ENCODE results near the gene GRIK4.

GRIK4 gene

DNA sequence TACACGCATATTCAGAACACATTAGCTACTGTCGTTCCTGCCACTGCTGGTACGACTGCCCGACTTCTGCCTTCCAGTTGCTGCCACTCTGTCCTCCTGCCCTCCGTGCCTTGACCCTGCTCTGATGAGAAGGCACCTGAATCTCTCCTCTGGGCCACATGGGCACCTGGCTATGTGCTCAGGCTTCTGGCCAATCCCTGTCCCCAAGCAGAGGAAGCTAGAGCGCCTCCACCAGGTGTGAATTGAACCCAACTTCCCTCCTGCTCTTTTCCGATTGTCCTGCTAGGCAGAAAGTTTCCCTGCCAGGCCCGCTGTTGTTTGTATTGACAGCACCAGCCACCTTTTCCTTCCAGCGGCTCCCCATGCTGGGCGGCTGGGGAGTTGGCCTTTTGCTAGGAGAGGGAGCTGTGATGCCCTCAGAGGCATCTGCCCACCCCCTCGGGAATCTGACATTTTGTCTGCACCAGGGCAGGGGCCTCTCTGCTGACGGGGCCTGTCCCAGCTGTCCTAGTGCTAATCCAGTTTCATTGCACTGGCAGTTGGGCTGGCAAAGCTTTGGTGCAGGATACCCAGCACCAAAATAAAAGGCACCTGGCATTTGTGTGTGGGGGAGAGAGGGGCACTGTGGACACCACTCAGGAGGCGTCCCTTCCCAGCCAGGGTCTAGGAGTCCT lies 118.0 kb downstream of the GRIK4 start:
- TF ChIP-seq EZH2phosphoT487 (IDR thresholded peaks at IDR 0.05; ENCODE audit: borderline replicate concordance), result no peak
- TF ChIP-seq, protein P1, sequence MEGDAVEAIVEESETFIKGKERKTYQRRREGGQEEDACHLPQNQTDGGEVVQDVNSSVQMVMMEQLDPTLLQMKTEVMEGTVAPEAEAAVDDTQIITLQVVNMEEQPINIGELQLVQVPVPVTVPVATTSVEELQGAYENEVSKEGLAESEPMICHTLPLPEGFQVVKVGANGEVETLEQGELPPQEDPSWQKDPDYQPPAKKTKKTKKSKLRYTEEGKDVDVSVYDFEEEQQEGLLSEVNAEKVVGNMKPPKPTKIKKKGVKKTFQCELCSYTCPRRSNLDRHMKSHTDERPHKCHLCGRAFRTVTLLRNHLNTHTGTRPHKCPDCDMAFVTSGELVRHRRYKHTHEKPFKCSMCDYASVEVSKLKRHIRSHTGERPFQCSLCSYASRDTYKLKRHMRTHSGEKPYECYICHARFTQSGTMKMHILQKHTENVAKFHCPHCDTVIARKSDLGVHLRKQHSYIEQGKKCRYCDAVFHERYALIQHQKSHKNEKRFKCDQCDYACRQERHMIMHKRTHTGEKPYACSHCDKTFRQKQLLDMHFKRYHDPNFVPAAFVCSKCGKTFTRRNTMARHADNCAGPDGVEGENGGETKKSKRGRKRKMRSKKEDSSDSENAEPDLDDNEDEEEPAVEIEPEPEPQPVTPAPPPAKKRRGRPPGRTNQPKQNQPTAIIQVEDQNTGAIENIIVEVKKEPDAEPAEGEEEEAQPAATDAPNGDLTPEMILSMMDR (conservative IDR thresholded peaks at IDR 0.05; ENCODE audit: low read length), result no peak
- Histone ChIP-seq H3K4me1 (ENCODE audit: insufficient read depth, low read length, poor library complexity, severe bottlenecking) (no peaks in the 10 kb centered on the region), H3K27me3 (ENCODE audit: insufficient read depth, low read length, poor library complexity, severe bottlenecking) (no peaks in the 10 kb centered on the region), H3K4me3 (ENCODE audit: low read length, poor library complexity, severe bottlenecking) (no peak overlapping the region), H3K4me2 (ENCODE audit: low read depth, low read length, poor library complexity, severe bottlenecking) (no peak overlapping the region), H3K9me3 (ENCODE audit: insufficient read depth, low read depth, low read length) (no peaks in the 10 kb centered on the region), H3K36me3 (ENCODE audit: insufficient read depth, low read length) (no peaks in the 10 kb centered on the region), H4K20me1 (ENCODE audit: insufficient read depth, low read length, poor library complexity, severe bottlenecking) (no peaks in the 10 kb centered on the region), H3F3A (ENCODE audit: low read depth) (no peaks in the 10 kb centered on the region), H3K79me2 (ENCODE audit: insufficient read depth, low read length) (no peaks in the 10 kb centered on the region), H3K9ac (ENCODE audit: low read depth, low read length, poor library complexity, severe bottlenecking) (no peak overlapping the region), H2AFZ (ENCODE audit: low read length) (no peak overlapping the region), H3K9me2 (replicated peaks; ENCODE audit: low read depth, low read length) (no peaks in the 10 kb centered on the region)

DNA sequence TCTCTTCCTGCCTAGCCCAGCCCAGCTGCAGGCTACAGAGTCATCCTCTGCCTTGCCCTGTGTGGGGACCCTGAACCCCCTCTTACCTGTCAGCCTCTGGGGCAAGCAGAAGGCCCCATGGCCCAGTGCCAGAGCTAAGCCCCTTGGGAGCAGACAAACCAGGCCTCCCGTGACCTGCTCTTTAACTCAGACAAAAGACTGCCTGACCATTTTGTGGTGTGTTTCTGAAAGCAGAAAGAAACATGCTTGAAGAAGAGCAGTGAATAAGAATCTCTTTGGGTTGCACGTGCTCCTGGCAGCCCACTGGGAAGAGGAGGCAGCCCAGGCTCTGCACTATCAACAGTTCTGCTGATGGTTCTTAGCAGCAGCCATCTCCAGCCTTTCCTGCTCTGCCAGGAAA lies 118.6 kb downstream of the GRIK4 start:
- Histone ChIP-seq H3K4me2 (ENCODE audit: low read depth, low read length, poor library complexity, severe bottlenecking) (no peak overlapping the region), H3K9me3 (ENCODE audit: insufficient read depth, low read depth, low read length) (no peaks in the 10 kb centered on the region), H3K79me2 (ENCODE audit: insufficient read depth, low read length) (no peaks in the 10 kb centered on the region), H3K4me3 (ENCODE audit: low read length, poor library complexity, severe bottlenecking) (no peak overlapping the region), H3K27me3 (ENCODE audit: insufficient read depth, low read length, poor library complexity, severe bottlenecking) (no peaks in the 10 kb centered on the region), H3F3A (ENCODE audit: low read depth) (no peaks in the 10 kb centered on the region), H3K9ac (ENCODE audit: low read depth, low read length, poor library complexity, severe bottlenecking) (no peak overlapping the region), H3K4me1 (ENCODE audit: insufficient read depth, low read length, poor library complexity, severe bottlenecking) (no peaks in the 10 kb centered on the region), H3K9me2 (replicated peaks; ENCODE audit: low read depth, low read length) (no peaks in the 10 kb centered on the region), H3K36me3 (ENCODE audit: insufficient read depth, low read length) (no peaks in the 10 kb centered on the region), H2AFZ (ENCODE audit: low read length) (no peak overlapping the region), H4K20me1 (ENCODE audit: insufficient read depth, low read length, poor library complexity, severe bottlenecking) (no peaks in the 10 kb centered on the region)
- TF ChIP-seq, protein P1 (conservative IDR thresholded peaks at IDR 0.05; ENCODE audit: low read length), result no peak
- TF ChIP-seq EZH2phosphoT487 (IDR thresholded peaks at IDR 0.05; ENCODE audit: borderline replicate concordance), result no peak

DNA sequence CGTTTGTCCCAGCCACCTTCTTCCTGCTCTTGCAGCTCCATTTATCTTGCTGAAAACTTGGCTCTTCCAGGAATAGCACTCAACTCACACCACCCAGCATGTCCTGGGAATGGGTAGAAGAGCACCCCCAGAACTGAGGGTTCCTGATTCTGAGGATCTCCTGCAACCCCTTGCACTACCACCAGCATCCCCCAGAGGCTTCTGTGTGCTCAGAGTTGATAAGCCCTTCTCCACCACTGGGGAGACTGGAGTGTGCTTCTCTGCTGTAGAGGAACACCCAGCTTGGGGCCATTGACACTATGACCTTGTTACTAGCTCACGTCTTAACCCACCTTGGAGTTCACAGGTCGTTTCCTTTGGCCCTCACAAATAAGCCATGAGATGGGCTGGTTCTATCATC lies 121.0 kb downstream of the GRIK4 start:
- Histone ChIP-seq H3K4me1 (ENCODE audit: insufficient read depth, low read length, poor library complexity, severe bottlenecking) (no peaks in the 10 kb centered on the region), H3K36me3 (ENCODE audit: insufficient read depth, low read length) (no peaks in the 10 kb centered on the region), H3K9ac (ENCODE audit: low read depth, low read length, poor library complexity, severe bottlenecking) (no peak overlapping the region), H4K20me1 (ENCODE audit: insufficient read depth, low read length, poor library complexity, severe bottlenecking) (no peaks in the 10 kb centered on the region), H3F3A (ENCODE audit: low read depth) (no peaks in the 10 kb centered on the region), H3K9me3 (ENCODE audit: insufficient read depth, low read depth, low read length) (no peaks in the 10 kb centered on the region), H3K27me3 (ENCODE audit: insufficient read depth, low read length, poor library complexity, severe bottlenecking) (no peaks in the 10 kb centered on the region), H3K4me2 (ENCODE audit: low read depth, low read length, poor library complexity, severe bottlenecking) (no peak overlapping the region), H2AFZ (ENCODE audit: low read length) (no peak overlapping the region), H3K9me2 (replicated peaks; ENCODE audit: low read depth, low read length) (no peaks in the 10 kb centered on the region), H3K79me2 (ENCODE audit: insufficient read depth, low read length) (no peaks in the 10 kb centered on the region), H3K4me3 (ENCODE audit: low read length, poor library complexity, severe bottlenecking) (no peak overlapping the region)
- TF ChIP-seq, protein P1 (conservative IDR thresholded peaks at IDR 0.05; ENCODE audit: low read length), result no peak
- TF ChIP-seq EZH2phosphoT487 (IDR thresholded peaks at IDR 0.05; ENCODE audit: borderline replicate concordance), result no peak
